Myocyte (in vitro differentiated cells): ENCODE results near the gene NTN1. TPM values are rescaled to one million over a fixed set of nuclear protein-coding genes. Genes with fewer than 3 reads are reported as not detected.

Source experiments
- DNase-seq: peaks from one replicate; pipeline ENCODE4 v3.0.0-alpha.2; 2012; ENCODE audit warnings: low read depth
- total RNA-seq: library from RNA; depleted of rRNA; stranded (reverse); fragments of >200 nt; gene quantifications from 2 replicates; pipeline ENCODE4 v1.2.3, GENCODE V29; 2014

The NTN1 gene
- total RNA-seq, 1 donor from 2014 or later, result 1.2 TPM

DNA sequence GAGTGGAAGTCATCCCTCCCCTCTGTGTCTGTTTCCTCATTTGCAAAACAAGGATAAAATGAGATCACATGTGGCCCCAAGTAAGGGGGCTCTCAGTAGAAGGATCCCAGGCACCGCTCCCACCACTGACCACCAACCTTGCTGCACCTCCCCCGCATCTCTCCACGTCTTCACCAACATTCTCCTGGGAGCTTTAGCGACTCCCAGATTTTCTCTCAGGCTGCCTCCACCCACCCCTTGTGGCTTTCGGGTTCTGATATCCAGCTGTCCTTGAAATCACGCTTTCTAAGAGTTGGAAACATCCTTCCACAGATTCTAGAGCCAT, 16.4 kb upstream of the NTN1 start:
- DNase-seq, result no peak

DNA sequence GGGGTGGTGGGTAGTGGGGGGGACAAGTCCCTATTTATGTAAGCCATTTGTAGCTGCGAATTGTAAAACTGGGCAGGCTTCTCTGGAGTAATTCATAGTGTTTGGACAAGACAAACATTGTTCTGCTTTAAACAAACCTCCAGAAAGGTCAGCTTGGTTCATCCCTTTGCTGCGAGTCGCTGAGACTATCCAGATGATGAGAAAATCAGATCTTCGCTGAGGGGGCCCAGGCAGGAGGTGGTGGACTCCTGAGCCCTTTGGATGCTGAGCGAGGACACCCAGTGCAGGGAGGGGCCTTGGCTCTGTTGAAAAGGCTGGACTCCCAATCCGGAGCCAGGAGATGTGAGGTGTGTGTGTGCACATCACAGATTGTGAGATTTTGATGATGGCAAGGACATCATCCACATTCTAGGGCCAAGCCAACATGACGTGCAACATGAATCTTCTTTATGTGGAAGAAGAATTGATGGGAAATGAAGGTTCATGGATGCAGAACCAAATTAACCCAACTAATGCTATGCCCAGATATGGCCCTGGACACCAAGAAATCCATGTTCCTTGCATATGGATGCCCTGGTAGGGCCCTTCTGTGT, 15.0 kb upstream of the NTN1 start:
- no peak for DNase-seq

DNA sequence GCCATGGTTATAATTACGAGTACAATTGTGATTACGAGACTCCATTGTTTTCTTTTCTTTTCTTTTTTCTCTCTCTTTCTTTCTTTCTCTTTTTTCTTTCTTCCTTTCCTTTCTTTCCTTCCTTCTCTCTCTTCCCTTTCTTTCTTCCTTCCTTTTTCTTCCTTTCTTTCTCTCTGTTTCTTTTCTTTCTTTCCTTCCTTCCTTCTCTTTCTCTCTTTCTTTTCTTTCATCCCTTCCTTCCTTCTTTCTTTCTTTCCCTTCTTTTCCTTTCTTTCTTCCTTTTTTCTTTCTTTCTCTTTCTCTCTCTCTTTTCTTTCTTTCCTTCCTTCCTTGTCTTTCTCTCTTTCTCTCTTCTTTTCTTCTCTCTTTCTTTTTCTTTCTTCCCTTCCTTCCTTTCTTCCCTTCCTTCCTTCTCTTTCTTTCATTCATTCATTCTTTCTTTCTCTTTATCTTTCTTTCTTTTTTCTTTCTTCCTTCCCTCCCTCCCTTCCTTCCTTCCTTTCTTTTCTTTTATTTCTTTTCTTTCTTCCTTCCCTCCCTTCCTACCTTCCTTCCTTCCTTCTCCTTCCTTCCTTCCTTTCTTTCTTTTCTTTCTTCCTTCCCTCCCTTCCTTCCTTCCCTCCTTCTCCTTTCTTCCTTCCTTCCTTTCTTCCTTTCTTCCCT, 14.1 kb upstream of the NTN1 start:
- DNase-seq, result no peak

DNA sequence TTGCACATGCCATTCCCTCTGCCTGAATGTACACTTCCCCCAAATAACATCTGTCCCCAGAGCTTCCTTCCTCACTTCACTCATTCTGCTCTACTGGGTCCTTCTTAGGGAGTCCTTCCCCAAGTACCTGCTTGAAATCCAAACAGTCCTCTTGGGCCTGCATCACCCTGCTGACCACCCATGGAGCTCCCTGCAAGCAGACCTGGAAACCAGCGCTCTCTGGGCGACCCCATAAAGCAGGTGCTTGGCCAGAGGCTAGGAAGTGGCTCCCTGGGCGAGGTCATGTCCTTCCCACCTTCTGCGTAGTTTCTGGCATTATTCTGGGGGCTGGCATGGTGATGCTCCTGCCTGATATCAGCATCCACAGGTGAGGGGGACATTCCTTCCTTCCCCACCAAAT, 12.2 kb upstream of the NTN1 start:
- DNase-seq, result no peak

DNA sequence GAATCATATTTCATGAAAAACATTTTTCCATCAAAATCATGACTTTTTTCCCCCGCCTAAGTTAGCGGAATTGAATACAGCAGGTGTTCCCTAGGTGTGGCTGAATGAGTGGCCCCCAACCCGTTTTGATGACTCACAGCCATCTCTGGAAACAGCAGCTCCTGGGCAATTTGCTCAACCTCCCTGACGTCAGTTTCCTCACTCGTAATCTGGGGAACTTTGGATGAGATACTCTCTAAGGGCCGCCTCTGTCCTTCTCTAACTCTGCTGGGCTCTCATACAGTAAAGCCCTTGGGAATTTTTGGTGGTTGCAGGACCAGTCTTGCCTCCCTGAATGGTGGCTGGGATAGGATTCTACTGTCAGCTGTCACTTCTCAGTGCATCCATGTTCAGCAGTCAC, 11.6 kb upstream of the NTN1 start:
- no peak for DNase-seq

DNA sequence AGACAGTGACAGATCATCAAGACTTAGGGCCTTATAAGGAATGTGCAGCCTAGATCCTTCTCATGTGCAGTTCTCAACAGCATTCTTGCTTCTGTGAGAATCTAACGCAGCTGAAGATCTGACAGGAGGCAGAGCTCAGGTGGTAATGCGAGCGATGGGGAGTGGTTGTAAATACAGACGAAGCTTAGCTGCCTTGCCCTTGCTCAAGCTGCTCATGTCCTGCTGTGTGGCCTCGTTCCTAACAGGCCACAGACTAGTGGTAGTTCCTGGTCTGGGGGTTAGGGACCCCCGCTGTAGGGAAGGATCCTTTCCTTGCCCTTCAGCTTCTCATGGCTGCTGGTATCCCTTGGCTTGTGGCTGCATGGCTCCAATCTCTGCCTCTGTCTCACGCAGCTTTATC, 10.3 kb upstream of the NTN1 start:
- DNase-seq, result no peak

DNA sequence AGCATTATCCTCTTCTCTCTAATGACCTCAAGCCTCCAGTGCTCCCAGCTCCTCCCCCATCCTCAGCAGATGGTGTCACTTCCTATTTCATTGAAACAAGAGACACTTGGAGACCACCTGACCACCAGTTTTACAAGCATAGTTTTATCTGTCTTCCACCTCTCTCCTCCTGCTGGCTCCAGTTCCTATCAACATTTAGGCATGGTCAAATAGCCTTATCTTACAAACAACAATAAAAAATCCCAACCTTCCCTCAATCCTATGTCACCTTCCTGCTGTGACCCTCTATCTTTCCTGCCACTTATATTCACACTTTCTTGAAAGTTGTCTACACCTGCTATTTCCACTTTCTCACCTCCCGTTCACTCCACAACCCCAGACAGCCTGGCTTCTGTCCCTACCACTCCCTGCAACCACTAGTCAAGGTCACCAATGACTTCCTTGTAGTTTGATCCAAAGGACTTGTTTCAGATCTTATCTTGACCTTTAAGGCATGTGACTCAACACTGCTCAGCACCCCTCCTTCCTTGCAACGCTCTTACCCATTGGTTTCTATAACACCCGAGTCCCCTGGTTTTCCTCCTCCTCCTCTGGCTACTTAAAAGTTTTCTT, 4.3 kb upstream of the NTN1 start:
- DNase-seq, result no peak

DNA sequence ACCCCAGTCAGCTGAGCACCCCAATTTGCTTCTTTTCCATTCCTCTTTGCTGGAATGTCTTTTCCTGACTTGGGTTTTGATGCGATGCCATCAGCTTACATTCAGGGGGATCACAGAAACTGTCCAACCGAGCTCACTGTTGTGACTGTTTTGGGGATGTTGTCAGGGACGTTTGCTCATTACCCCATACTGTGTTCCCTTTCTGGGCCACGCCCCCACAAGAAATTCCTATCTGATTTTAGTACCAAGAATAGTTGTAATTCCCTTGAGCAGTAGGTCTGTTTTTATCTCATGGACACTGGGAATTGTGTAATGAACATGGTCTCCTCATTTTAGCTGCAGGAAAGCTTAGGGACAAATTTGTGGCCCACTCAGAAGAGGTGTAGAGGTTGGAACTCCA, 2.6 kb upstream of the NTN1 start:
- DNase-seq, result no peak

DNA sequence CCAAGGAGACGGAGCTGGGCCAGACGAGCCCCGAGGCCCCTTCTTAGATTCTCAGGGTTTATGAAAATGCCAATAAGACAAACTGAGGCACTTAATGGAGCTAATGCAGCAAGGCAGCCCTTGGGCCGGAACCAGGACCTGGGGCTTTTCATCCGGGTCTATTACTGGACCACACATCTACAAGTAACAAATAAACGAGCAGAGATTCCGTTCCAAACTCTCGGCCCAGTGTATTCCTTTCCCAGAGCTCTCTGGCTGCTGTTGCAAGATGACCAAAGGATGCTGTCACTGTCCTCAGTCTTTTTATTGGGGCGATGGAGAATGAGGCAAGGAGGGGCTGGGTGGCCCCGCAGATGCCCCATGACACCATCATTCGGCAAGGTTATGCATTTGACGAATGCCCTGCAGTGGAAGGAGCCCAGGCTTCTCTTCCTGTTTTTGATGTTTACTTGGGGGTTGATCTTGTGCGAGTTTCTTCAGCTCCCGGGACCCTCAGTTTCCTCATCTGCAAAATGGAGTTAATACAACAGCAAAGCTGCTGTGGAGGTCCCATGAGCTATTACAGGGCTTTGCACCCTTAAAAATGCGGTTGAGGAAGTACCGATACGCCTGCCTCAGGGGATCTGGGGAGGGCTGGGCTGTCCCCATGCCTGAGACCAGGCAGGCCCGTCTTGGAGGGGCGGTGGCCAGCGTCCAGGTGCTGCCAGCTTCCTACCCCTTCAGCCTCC, 1.1 kb upstream of the NTN1 start:
- DNase-seq, result no peak

DNA sequence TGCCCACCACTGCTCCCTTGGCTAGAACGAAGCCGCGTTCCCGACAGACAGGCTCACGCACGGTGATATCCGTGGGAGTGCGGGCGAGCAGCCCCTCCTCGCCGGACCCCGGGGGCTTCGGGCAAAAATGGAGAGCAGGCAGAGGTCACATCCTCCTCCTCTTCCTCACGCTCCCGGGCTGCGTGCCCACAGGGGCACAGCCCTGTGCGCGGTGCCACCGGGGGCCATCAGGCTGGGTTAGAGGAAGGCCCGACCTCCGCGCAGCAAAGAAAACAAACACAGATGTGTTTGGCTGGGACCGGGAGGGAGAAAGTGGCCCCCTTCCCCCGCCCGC, 519 bp upstream of the NTN1 start:
- no peak for DNase-seq

DNA sequence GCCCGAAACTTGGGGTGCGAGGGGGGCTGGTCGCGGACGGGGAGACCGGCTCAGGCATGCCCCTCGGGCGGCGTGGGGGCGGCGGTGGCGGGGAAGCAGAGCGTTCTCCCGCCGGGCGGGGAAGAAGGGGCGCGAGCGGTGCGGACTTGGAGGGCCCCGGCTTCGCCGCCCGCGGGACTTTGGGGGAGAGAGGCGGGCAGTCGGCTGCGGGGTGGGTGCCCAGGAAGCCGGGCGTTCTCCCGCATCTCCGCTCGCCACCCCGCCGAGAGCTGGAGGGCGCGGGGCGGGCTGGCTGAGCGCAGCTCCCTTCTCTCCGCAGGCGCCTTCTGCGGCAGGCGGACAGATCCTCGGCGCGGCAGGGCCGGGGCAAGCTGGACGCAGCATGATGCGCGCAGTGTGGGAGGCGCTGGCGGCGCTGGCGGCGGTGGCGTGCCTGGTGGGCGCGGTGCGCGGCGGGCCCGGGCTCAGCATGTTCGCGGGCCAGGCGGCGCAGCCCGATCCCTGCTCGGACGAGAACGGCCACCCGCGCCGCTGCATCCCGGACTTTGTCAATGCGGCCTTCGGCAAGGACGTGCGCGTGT, 772 bp downstream of the NTN1 start:
- no peak for DNase-seq

DNA sequence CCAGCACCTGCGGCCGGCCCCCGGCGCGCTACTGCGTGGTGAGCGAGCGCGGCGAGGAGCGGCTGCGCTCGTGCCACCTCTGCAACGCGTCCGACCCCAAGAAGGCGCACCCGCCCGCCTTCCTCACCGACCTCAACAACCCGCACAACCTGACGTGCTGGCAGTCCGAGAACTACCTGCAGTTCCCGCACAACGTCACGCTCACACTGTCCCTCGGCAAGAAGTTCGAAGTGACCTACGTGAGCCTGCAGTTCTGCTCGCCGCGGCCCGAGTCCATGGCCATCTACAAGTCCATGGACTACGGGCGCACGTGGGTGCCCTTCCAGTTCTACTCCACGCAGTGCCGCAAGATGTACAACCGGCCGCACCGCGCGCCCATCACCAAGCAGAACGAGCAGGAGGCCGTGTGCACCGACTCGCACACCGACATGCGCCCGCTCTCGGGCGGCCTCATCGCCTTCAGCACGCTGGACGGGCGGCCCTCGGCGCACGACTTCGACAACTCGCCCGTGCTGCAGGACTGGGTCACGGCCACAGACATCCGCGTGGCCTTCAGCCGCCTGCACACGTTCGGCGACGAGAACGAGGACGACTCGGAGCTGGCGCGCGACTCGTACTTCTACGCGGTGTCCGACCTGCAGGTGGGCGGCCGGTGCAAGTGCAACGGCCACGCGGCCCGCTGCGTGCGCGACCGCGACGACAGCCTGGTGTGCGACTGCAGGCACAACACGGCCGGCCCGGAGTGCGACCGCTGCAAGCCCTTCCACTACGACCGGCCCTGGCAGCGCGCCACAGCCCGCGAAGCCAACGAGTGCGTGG, 1.5 kb downstream of the NTN1 start:
- DNase-seq, result no peak

DNA sequence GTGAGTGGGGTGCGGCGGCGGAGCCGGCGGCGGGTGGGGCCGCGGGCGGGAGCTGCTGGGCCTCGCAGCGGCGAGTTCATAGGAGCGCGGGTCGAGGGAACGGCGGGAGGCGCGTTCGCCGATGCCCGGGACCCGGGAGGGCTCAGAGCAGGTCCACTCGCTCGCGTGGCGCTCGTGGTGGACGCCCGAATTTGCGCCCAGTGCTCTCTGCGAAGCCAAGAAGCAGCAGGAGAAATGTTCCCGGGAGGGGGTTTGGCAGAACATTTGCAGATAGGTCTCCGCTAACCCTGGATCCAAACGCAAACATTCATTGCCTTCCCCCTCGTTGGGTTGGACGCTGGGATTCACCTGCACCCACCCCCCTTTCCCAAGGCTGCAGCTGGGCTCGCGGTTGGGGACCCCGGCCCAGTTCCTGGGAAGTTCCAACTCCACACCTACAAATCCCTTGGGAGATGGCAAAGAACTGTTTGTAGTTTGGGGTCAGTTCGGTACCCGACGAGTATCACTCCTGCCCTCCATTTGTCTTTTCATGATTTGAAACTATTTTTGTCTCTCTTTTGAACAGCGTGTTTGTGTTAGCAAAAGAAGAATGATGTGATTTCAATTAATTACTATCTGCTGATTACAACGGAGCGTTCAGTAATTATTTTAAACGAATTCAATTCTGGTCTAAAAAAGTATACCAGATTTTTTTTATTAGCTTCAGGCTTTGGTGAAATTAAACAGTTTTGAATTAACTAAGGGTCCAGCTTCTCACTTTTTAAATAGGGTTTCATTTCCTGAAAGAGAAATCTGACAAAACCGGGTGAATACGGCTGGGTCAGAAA, 2.3 kb downstream of the NTN1 start:
- no peak for DNase-seq

DNA sequence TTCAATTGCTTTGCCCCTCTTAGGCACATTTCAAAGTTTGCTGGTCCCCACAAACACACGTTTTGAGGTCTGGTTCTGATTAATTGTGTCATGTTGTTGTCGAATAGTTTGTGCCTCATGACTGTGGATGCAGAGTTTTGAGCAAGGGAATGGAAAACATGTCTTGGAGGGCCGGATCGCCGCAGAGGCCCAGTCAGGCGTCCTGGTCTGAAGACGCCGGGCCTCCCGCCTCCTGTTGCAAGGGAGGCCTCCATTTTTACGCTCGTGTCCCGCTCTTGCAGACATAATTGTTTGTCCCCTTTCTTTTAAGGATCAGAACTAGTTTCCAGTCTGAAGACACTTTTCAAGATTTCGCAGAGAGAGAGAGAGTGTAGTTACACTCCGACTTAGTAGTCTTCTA, 3.2 kb downstream of the NTN1 start:
- no peak for DNase-seq

DNA sequence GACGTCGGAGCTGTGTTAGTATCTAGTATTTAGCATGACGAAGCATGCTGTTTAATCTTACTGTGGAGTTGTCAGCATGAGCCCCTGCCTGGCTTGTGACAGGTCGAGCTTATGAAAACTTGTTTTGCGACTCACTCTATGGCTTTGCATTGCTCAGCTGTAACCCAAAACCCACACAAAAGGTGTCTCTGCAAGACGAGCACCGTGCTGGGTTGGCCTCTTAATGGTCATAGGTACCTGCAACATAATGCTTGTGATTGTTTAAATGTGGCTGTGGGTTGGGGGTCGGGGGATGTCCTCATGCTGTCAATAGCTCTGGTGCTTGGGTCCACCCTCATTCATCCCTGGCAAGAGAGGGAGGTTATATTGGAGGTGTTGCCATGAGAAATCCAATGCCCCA, 5.4 kb downstream of the NTN1 start:
- no peak for DNase-seq

DNA sequence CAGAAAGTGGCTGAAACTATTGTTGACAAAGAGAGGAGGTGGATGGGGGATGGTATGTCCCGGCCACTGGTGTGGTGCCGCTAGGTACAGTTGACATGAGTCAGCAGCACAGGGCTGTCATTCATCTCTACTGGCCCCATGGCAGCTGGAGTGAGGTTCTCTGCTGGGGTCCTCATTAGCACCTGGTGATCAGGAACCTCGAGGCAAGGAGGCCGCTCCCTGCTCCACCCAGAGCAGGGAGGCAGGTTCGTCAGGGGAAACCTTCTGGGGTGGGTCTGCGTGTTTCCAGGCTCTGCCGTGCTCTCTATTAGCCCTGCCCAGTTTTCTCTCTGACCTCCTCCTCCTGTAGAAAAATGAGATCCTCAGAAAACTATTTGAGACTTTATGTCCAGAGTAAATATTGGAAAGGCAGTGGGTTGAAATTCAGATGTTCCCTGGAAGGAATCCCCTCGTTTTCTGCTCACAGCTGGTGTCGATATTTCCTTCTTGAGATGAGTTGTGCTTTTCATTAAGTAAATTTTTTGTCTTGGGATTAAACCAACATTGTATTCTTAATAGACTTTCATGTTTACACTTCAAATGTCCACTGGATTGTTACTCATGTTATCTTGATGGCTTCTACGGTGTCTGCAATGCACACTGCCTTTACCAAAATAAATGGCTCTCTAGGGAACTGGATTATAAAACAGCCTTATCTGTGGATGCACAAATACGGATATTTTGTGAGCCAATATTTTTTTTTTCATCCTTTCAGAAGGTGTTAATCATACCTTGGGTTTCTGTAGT, 7.1 kb downstream of the NTN1 start:
- no peak for DNase-seq

DNA sequence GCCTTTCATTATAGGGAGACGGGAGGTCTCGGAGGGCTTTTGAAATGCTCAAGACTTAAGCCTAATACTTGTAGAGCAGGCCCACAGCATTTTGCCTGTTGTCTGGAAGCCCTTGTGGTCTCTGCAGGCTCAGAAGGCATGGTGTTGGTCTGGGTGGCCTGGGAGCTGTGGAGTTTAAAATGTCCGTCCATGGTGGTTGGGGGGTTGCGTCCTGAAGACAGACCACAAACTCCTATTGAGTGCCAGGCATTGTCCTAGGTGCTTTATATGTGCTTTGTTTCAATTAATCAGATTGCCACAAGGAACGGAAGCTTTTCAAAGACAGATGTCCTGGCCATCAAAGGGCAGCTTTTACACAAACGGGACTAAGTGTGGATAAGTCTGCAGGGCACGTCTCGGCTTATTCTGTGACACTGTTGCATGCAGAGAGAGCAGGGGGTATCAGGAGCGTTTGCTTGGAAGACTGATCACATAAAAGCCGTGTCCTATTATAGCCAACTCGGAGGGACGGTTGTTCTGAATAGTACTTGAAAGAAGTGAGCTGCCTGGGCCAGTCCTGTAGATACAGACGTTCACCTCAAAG, 7.8 kb downstream of the NTN1 start:
- no peak for DNase-seq

DNA sequence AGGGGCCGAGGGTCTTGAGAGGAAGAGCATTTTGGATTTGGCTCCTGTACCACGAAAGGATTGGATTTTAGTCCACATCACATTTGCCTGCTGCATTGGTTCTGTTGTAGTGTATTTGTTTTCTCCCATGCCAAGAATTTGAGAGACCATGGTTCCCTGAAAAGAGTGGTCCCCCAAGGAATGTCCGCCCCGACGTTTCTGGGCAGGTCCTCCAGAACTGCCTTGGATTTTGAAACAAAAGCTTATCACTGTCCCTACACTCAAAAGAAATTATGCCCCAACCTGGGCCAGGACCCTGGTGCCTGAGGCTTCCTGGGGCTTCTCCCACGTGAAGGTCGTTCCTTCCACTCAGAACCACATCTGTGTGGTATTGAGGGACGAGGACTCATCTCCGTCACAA, 10.8 kb downstream of the NTN1 start:
- DNase-seq, result no peak

DNA sequence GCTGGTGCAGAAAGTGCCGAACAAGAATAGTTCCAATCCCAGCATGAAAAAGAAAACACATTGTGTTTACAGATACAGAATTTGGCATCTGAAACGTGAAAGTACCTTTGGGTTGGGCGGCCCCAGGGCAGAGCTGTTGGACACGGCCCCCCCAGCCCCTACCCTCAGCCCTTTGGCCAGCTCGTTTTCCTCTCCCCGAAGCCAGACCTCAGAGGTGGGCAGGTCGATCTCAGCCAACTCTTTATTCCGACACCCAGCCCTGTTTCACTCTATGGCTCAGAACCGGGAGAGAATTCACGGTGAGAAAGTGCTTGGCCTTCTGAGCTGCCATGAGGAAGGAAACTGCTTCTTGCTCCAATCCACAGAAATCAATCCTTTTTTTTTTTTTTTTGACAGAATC, 11.3 kb downstream of the NTN1 start:
- no peak for DNase-seq
